Lower leg skin (tissue), 3 donors: ENCODE data around the gene MATN4.

Source experiments
- POLR2A ChIP-seq, 2 donors: fragments of 450-650 bp; IDR thresholded peaks; one replicate each; pipeline ENCODE4 v1.6.1; 2016 to 2017; ENCODE audit warnings: antibody characterized with exemption in 2 of 2, mild to moderate bottlenecking in 1 of 2, moderate library complexity in 1 of 2
- TF ChIP-seq, protein P1 (sequence below), 3 donors: fragments of 450-650 bp; IDR thresholded peaks; one replicate each; pipeline ENCODE4 v1.5.1; 2016; ENCODE audit warnings: antibody characterized with exemption in 3 of 3, mild to moderate bottlenecking in 3 of 3, moderate library complexity in 2 of 3

- TF ChIP-seq, protein P1, sequence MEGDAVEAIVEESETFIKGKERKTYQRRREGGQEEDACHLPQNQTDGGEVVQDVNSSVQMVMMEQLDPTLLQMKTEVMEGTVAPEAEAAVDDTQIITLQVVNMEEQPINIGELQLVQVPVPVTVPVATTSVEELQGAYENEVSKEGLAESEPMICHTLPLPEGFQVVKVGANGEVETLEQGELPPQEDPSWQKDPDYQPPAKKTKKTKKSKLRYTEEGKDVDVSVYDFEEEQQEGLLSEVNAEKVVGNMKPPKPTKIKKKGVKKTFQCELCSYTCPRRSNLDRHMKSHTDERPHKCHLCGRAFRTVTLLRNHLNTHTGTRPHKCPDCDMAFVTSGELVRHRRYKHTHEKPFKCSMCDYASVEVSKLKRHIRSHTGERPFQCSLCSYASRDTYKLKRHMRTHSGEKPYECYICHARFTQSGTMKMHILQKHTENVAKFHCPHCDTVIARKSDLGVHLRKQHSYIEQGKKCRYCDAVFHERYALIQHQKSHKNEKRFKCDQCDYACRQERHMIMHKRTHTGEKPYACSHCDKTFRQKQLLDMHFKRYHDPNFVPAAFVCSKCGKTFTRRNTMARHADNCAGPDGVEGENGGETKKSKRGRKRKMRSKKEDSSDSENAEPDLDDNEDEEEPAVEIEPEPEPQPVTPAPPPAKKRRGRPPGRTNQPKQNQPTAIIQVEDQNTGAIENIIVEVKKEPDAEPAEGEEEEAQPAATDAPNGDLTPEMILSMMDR (IDR thresholded peaks at IDR 0.05), result no peak
- no peak for TF ChIP-seq POLR2A (IDR thresholded peaks at IDR 0.05)
Measured at GRCh38 chr20:45303586-45304463, 4.3 kb downstream of the MATN4 start.
